Gastroesophageal sphincter (tissue), 3 donors: ENCODE data around the gene LRRIQ1.

Experiments used
- POLR2A ChIP-seq, 2 donors: fragments of 450-650 bp; IDR thresholded peaks; one replicate each; pipeline ENCODE4 v1.6.1; 2017; ENCODE audit warnings: antibody characterized with exemption in 2 of 2, mild to moderate bottlenecking in 2 of 2, moderate library complexity in 1 of 2
- POLR2AphosphoS5 ChIP-seq: sonication (generic); formaldehyde crosslinking; IDR thresholded peaks from one replicate; pipeline ENCODE4 v1.6.1; 2017; ENCODE audit warnings: antibody characterized with exemption
- TF ChIP-seq, protein P1 (sequence below), 4 experiments: fragments of 200-600 bp in 2 of 4; fragments of 450-650 bp in 2 of 4; sonication (generic) in 1 of 4; IDR thresholded peaks; one replicate each; pipeline ENCODE4 v1.5.1; 2017 to 2019; ENCODE audit warnings: antibody characterized with exemption in 4 of 4, mild to moderate bottlenecking in 2 of 4, moderate library complexity in 2 of 4

DNA sequence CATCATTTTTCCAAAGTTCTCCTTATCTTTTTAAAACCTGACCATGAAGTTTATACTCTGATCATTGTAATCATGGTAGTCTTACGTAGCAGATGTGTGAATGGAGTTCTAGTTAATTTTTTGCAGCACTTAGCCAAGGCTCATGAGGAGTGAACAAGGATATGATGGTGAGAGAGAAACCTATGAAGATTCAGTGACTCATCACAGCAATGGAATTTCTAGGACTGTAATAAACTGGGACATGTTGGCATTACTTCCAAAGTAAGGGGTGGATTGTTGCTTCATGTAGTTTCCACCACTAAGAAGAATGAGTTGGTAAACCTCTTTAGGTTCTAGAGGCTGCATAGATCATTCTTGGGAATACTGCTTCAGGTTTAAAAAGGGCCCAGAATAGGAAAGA is 102.7 kb downstream of the LRRIQ1 start:
- TF ChIP-seq, protein P1, sequence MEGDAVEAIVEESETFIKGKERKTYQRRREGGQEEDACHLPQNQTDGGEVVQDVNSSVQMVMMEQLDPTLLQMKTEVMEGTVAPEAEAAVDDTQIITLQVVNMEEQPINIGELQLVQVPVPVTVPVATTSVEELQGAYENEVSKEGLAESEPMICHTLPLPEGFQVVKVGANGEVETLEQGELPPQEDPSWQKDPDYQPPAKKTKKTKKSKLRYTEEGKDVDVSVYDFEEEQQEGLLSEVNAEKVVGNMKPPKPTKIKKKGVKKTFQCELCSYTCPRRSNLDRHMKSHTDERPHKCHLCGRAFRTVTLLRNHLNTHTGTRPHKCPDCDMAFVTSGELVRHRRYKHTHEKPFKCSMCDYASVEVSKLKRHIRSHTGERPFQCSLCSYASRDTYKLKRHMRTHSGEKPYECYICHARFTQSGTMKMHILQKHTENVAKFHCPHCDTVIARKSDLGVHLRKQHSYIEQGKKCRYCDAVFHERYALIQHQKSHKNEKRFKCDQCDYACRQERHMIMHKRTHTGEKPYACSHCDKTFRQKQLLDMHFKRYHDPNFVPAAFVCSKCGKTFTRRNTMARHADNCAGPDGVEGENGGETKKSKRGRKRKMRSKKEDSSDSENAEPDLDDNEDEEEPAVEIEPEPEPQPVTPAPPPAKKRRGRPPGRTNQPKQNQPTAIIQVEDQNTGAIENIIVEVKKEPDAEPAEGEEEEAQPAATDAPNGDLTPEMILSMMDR (IDR thresholded peaks at IDR 0.05), result no peak
- no peak for TF ChIP-seq POLR2A (IDR thresholded peaks at IDR 0.05)
- no peak for TF ChIP-seq POLR2AphosphoS5
